ENCODE data around the gene EXD1.

The EXD1 gene

GRCh38 chr15:41203395-41203794 is 27.2 kb downstream of the EXD1 start:
- TF ChIP-seq GLIS3 (CRISPR knock-in tag; IDR thresholded peaks at IDR 0.05) (no peak), ZFP30 (CRISPR knock-in tag; IDR thresholded peaks at IDR 0.05) (no peak), TCF4 (CRISPR knock-in tag; IDR thresholded peaks at IDR 0.05; ENCODE audit: borderline replicate concordance) (no peak)
- ATAC-seq: no peak

DNA sequence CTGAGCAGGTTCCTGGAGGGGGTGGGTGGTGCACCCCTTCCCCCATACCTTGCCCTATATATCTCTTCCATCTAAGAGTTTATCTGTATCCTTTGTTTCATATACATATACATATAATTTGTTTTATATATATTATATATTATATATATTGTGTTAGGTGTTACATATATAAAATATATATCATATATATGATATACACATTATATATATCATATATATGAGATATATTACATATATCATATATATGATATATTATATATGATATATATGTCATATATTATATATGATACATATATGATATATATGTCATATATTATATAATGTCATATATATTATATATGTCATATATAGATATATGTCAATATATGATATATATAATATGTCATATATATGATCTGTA is 31.1 kb downstream of the EXD1 start:
- no peak for ATAC-seq
- no peak for TF ChIP-seq PPARA (CRISPR knock-in tag; IDR thresholded peaks at IDR 0.05; ENCODE audit: borderline replicate concordance)

DNA sequence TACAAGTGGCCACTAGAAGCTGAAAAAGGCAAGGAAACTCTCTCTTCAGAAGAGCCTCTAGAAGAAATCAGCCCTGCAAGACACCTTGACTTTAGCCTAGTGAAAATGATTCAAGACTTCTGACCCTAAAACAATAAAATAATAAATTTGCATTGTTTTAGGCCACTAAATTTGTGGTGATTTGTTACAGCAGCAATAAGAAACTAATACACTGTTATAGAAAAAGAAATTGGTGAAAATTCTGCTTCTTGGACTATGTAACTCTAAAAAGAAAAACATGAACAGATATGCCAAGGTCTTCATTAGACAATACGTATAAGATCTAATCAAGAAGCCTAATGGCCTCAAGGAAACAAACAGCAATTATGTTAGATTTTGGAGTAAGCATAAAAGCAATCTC is 36.1 kb downstream of the EXD1 start:
- TF ChIP-seq CSDC2 (CRISPR knock-in tag; IDR thresholded peaks at IDR 0.05) (no peak), ZNF70 (CRISPR knock-in tag; IDR thresholded peaks at IDR 0.05) (no peak), TSHZ2 (CRISPR knock-in tag; IDR thresholded peaks at IDR 0.05) (no peak), TOX (CRISPR knock-in tag; IDR thresholded peaks at IDR 0.05; ENCODE audit: borderline replicate concordance) (no peak), SNAI2 (CRISPR knock-in tag; IDR thresholded peaks at IDR 0.05) (no peak), POU6F1 (CRISPR knock-in tag; IDR thresholded peaks at IDR 0.05; ENCODE audit: borderline replicate concordance, low read depth) (no peak), RARB (CRISPR knock-in tag; IDR thresholded peaks at IDR 0.05) (no peak), TCF4 (CRISPR knock-in tag; IDR thresholded peaks at IDR 0.05; ENCODE audit: borderline replicate concordance) (no peak), PPARA (CRISPR knock-in tag; IDR thresholded peaks at IDR 0.05; ENCODE audit: borderline replicate concordance) (no peak), ISL1 (CRISPR knock-in tag; IDR thresholded peaks at IDR 0.05) (no peak), ZFP3 (CRISPR knock-in tag; IDR thresholded peaks at IDR 0.05) (no peak), ZFP30 (CRISPR knock-in tag; IDR thresholded peaks at IDR 0.05) (no peak), ZNF565 (CRISPR knock-in tag; conservative IDR thresholded peaks at IDR 0.05; ENCODE audit: low read depth) (no peak), GLIS3 (CRISPR knock-in tag; IDR thresholded peaks at IDR 0.05) (no peak), BACH2 (CRISPR knock-in tag; IDR thresholded peaks at IDR 0.05; ENCODE audit: borderline replicate concordance) (no peak), OSR1 (CRISPR knock-in tag; IDR thresholded peaks at IDR 0.05) (no peak), PATZ1 (CRISPR knock-in tag; IDR thresholded peaks at IDR 0.05; ENCODE audit: borderline replicate concordance) (no peak), ESRRG (CRISPR knock-in tag; IDR thresholded peaks at IDR 0.05) (no peak)
- TF ChIP-seq, protein P1, sequence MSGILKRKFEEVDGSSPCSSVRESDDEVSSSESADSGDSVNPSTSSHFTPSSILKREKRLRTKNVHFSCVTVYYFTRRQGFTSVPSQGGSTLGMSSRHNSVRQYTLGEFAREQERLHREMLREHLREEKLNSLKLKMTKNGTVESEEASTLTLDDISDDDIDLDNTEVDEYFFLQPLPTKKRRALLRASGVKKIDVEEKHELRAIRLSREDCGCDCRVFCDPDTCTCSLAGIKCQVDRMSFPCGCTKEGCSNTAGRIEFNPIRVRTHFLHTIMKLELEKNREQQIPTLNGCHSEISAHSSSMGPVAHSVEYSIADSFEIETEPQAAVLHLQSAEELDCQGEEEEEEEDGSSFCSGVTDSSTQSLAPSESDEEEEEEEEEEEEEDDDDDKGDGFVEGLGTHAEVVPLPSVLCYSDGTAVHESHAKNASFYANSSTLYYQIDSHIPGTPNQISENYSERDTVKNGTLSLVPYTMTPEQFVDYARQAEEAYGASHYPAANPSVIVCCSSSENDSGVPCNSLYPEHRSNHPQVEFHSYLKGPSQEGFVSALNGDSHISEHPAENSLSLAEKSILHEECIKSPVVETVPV (CRISPR knock-in tag; IDR thresholded peaks at IDR 0.05): no peak
- no peak for ATAC-seq

DNA sequence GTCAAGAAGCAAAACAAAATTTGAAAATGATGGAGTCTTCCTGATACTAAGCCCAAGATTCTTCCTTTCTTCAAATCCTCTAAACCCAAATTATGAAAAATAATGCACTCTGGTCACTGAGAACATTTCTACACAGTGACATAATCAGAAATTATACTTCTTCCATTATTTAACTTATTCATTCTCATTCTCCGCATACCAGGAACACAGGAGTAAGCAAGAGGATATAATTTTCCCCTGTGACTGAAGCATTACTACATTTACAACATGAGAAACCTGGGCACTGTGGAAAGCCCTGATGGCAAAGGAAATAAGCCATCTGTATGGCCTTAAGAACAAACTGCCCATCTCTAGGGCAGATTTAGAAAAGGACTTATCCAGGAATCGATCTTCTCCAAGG is 47.0 kb downstream of the EXD1 start:
- TF ChIP-seq PPARA (CRISPR knock-in tag; IDR thresholded peaks at IDR 0.05; ENCODE audit: borderline replicate concordance) (no peak), ISL1 (CRISPR knock-in tag; IDR thresholded peaks at IDR 0.05) (peak; percentile 57)
- peak; percentile 73 for ATAC-seq

- ATAC-seq: no peak
- TF ChIP-seq PPARA (CRISPR knock-in tag; IDR thresholded peaks at IDR 0.05; ENCODE audit: borderline replicate concordance) (no peak), SNAI2 (CRISPR knock-in tag; IDR thresholded peaks at IDR 0.05) (no peak), ZNF565 (CRISPR knock-in tag; conservative IDR thresholded peaks at IDR 0.05; ENCODE audit: low read depth) (no peak), GLIS3 (CRISPR knock-in tag; IDR thresholded peaks at IDR 0.05) (no peak), CSDC2 (CRISPR knock-in tag; IDR thresholded peaks at IDR 0.05) (no peak), OSR1 (CRISPR knock-in tag; IDR thresholded peaks at IDR 0.05) (no peak), ESRRG (CRISPR knock-in tag; IDR thresholded peaks at IDR 0.05) (no peak)
Observed at GRCh38 chr15:41182266-41182665, 48.3 kb downstream of the EXD1 start.
